NCI-H82 (cell line): ENCODE data around the gene GRIP2.

Experiments
- DNase-seq: peaks from one replicate; lab custom pipeline; 2025; lab: John Stamatoyannopoulos, UW

Gene GRIP2

GRCh38 chr3:14451844-14452739, 88.0 kb downstream of the GRIP2 start:
- DNase-seq = no peak

DNA sequence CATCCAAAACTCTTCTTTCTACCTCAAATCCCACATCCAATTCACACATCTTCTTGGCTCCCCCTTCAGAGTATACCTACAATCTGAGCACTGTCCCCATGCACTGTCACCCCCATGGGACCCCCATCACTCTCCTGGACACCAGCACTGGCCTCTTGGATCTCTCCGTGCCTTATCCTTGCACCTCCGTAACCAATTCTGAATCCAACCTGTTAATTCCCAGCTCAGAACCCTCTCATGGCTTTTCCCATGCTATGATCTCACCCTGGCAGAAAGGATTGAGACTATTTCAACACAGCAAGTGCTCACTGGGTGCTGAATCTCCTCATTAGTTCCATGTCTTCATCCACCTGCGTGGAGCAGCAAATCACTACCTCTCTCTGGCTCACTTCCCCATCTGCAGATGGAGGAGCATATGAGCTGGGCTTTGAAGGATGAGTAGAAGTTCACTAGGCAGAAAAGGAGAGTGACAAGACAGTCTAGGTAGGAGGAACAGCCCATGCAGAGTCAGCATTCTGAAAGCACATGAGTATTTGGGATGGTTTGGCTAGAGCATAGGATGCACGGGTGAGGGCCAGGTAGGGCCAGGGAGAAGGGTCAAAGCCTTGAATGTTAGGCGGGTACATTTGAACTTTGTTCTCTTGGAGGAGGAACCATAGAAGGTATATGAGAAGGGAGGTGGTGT, 89.1 kb downstream of the GRIP2 start:
- DNase-seq = no peak

DNA sequence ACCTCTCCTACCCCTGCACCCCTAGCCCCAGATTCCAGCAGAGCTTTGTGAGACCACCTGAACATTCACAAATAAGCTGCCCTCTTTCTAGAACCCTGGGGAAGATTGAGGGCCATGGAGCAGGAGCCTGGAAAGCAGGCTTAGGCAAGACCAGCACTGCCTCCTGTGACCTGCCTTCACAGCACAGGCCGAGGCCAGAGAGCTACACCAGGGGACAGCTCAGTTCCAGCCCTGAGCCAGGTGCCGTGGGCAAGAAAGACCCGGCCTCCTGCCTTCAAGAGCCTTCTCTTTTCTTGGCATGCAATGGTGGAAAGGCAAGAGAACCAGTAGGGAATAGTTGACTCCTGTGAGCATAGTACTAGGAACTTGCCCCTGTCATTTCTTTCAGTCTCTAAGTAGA, 89.6 kb downstream of the GRIP2 start:
- DNase-seq = no peak

GRCh38 chr3:14448756-14449727, 91.1 kb downstream of the GRIP2 start:
- no peak for DNase-seq

GRCh38 chr3:14448063-14448462, 92.1 kb downstream of the GRIP2 start:
- DNase-seq = no peak

DNA sequence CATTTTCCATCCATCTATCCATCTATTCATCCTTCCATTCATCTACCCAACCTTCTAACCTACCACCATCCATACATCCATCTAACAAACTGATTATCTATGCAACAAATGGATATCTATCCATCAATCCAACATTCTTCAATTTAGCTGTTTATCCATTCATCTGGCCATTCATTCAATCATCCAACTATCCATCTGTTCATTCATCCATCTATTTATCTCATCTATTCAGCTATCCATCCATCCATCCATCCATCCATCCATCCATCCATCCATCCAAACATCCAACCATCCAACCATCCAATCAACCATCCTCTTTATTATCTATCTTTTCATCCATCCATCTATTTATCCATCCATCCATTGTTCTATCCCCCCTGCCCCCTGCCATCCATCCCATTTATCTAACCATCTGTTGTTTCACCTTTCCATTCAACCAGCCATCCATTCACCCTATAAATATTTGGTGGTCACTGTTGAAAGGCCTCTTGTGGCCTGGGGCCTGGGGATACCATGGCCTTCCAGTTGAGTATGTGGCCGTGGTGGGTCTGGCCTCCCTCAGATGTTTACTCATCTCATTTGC, 93.1 kb downstream of the GRIP2 start:
- no peak for DNase-seq

GRCh38 chr3:14445773-14446172, 94.4 kb downstream of the GRIP2 start:
- no peak for DNase-seq

DNA sequence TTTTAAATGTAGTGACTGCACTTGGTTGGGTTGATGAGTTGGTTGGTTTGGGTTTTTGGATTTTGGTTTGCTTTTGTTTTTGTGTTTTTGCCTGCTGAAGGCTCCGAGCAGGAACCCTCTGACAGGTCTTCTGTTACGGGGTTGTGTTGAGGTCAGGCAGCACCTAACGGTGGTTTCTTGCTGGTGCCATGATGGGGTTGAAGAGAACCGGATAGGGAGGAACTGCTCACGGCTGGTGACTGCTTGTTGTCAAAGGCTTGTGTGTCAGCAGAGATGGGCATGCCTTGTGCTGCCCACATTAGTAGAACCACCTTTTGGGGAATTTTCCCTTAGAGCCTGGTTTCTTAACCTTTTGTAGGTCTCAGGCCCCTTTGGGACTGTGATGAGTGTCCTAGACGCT, 95.8 kb downstream of the GRIP2 start:
- no peak for DNase-seq

DNA sequence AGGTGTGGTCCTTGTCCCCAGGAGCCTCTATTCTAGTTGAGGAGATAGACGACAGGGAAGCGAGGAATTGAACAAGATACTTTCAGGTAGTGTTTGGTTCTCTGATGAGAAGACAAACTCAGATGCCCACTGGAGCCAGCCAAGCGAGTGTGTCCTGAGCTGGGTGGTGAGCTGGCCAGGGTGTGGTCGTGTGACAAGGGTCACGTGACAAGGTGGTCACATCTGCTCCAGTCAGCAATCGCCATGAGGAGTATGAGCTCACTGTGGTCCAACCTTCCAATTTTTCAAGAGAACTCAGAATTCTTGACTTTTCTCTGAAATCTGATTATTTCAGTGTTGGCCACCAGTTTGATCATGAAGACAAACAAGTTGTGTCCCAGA, 98.2 kb downstream of the GRIP2 start:
- DNase-seq = no peak

DNA sequence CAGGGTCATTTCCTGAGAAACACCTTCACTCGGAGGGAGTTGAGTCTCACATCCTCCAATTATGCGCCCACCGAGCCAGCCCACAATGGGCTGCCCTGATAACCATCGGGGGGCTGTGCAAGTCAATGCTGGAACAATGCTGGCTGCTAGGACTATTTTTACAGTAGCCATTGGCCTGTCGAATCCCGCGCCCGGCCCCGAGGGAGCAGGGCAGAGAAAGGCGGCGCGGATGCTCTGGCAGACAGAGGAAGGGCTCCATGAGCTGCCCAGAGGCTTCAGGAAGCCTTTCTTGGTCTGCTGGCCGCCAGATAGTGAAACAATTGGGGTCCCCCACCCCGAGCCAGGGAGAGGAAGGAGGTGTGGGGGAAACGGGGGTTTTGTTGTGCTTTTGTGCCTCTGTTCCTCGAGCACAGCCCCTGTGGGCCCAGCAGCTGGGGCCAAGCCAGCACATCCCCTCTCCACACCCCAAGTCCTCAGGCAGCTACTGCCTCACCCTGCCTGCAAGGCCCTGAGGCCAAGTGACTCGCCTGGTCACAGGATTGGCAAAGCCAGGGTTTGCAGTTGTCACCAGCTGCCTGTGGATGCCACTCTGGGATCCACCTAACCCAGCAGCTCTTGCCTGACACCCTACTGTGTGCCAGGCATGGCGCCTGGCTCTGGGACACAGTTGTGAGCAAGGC, 98.8 kb downstream of the GRIP2 start:
- no peak for DNase-seq

GRCh38 chr3:14440531-14441239, 99.5 kb downstream of the GRIP2 start:
- DNase-seq = peak; percentile 17

GRCh38 chr3:14440168-14440518, 100.0 kb downstream of the GRIP2 start:
- DNase-seq = no peak

- DNase-seq = no peak
Measured at GRCh38 chr3:14439501-14440167, 100.5 kb downstream of the GRIP2 start.
